Activated CD4-positive, CD25-positive, alpha-beta regulatory T cell treated with anti-CD3 and anti-CD28 coated beads, Interleukin-2, amount 50 U/mL, for 72 hours (primary cell): Measurements from ENCODE around the gene C6orf141.
"Not testable (repeated sequence)": the region's sequence is repeated elsewhere in the genome, so short reads cannot be mapped to it uniquely, and the experiment has no call there.

Experiments
- DNase-seq: peaks from one replicate; pipeline ENCODE4 v3.0.0; 2021

C6orf141 gene

DNA sequence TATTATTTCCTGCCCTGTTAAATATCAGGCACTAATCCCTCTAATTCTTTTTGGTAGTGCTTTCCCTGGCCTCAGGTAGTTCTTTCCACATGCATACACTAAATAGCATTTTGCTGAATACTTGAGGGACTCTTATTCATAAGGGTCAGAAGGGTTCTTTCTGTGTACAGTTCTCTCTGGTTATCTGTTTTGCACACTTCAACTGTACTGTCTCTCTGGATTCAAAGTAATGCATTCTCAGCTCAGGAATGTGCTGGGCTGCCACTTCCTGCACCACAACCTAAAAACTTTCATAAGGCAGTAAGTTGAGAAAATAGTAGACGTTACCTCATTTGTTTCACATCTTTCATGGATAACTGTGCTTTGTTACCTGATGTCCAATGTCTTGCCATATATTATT is 32.1 kb downstream of the C6orf141 start:
- DNase-seq, result no peak

- DNase-seq, result not testable (repeated sequence)
Measured at GRCh38 chr6:49587262-49587661, 36.8 kb downstream of the C6orf141 start.
